ENCODE measurements around the gene AMN. TPM values are rescaled to one million over a fixed set of nuclear protein-coding genes. Genes with fewer than 3 reads are reported as not detected.

The AMN gene
- total and polyA plus RNA-seq, 2 experiments from 2014 or later, result 0.69 to 1.2 TPM

DNA sequence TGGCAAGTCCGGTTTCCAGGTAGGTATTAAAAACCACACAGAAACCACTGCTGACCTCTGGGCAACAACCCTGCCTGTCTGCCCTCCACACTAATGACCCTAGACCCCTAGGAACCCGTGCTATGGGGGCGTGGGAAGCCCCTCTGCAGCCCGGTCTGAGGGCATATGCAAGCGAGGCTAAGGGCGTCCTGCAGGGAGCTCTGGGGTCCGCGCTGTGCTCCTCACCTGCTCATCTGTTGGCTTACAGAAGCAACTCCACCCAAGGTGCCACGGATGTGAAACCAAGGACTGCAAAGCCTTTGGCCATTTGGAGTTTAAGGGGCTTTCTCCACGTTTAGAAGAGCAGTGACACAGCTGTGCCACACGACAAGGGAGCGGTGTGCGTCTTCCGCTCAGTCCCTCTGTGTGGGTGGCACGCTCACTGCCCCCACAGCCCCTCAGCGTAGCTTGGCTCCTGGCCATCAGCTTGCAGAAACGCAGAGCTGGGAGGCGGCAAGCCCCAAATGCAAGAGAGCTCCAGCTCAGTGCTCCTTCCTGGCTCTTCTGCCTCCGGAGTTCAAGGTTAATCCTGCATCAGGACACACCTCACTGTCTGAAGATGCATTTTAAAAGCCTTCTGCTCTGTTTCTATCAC is 18.4 kb downstream of the AMN start:
- Histone ChIP-seq H3K4me1 (ENCODE audit: insufficient read depth) (no peaks in the 10 kb centered on the region), H3K4me3 (no peak overlapping the region), H3K27me3 (ENCODE audit: insufficient read depth) (no peaks in the 10 kb centered on the region), H4K20me1 (replicated peaks; ENCODE audit: insufficient read depth) (peaks cover 5% of the 10 kb centered on the region; the same call in 1 of the 2 replicates), H3K9me2 (ENCODE audit: insufficient read depth) (no peaks in the 10 kb centered on the region), H2AFZ (no peak overlapping the region), H3K27ac (ENCODE audit: low read depth) (no peak overlapping the region), H3F3A (replicated peaks; ENCODE audit: low read depth) (no peaks in the 10 kb centered on the region), H3K36me3 (ENCODE audit: insufficient read depth) (peaks cover 3% of the 10 kb centered on the region; the same call in 1 of the 2 replicates), H3K79me2 (replicated peaks; ENCODE audit: insufficient read depth) (no peaks in the 10 kb centered on the region), H3K4me2 (no peak overlapping the region)
- H3K27me3 Mint-ChIP-seq (ENCODE audit: insufficient read depth, low read depth, poor library complexity), result peaks cover 11% of the 10 kb centered on the region
- no peaks in the 10 kb centered on the region for H3K9me3 Mint-ChIP-seq
- H3K27ac Mint-ChIP-seq, result no peak overlapping the region
- TF ChIP-seq ZNF331 (CRISPR knock-in tag; IDR thresholded peaks at IDR 0.05; ENCODE audit: low read depth), result no peak
- no peak overlapping the region for H3K4me3 Mint-ChIP-seq
- DNase-seq (ENCODE audit: low spot score) (no peak), ATAC-seq (no peak)
- no peaks in the 10 kb centered on the region for H3K4me1 Mint-ChIP-seq
- H3K36me3 Mint-ChIP-seq (ENCODE audit: low read depth), result peaks cover 43% of the 10 kb centered on the region

DNA sequence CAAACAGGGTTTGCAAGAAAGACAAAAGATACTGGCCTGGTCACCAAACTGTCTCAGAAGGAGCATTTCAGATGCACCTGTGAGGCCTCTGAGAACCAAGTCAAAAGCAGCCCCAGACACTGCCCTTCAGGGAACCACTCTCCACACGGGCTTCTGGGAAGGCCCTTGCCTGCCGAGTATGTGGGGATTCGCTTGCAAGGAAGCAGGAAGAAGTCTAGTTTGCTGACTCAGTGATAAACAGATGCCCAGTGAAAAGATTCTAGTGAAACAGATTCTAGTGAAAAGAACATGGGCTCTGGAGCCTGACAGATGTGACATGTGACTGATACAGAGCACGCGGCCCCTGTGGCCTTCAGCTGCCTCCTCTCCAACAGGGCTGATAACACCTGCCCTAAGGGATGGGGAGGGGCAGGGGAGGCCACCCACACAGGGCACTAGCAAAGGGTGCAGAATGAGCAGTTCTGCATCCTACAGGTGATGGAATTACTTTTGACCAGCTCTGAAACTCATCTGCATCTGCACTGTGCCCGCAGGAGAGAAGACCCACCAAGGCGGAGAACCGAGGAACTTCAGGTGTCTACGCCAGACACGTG is 19.1 kb downstream of the AMN start:
- Histone ChIP-seq H3K4me3 (no peak overlapping the region), H3K4me2 (no peak overlapping the region), H3K4me1 (ENCODE audit: insufficient read depth) (no peaks in the 10 kb centered on the region), H3K9me2 (ENCODE audit: insufficient read depth) (no peaks in the 10 kb centered on the region), H3K79me2 (replicated peaks; ENCODE audit: insufficient read depth) (no peaks in the 10 kb centered on the region), H3K27me3 (ENCODE audit: insufficient read depth) (no peaks in the 10 kb centered on the region), H3F3A (replicated peaks; ENCODE audit: low read depth) (no peaks in the 10 kb centered on the region), H2AFZ (no peak overlapping the region), H3K27ac (ENCODE audit: low read depth) (no peak overlapping the region), H4K20me1 (replicated peaks; ENCODE audit: insufficient read depth) (peaks cover 5% of the 10 kb centered on the region; the same call in 1 of the 2 replicates), H3K36me3 (ENCODE audit: insufficient read depth) (peaks cover 7% of the 10 kb centered on the region; the same call in 1 of the 2 replicates)
- TF ChIP-seq, protein P1, sequence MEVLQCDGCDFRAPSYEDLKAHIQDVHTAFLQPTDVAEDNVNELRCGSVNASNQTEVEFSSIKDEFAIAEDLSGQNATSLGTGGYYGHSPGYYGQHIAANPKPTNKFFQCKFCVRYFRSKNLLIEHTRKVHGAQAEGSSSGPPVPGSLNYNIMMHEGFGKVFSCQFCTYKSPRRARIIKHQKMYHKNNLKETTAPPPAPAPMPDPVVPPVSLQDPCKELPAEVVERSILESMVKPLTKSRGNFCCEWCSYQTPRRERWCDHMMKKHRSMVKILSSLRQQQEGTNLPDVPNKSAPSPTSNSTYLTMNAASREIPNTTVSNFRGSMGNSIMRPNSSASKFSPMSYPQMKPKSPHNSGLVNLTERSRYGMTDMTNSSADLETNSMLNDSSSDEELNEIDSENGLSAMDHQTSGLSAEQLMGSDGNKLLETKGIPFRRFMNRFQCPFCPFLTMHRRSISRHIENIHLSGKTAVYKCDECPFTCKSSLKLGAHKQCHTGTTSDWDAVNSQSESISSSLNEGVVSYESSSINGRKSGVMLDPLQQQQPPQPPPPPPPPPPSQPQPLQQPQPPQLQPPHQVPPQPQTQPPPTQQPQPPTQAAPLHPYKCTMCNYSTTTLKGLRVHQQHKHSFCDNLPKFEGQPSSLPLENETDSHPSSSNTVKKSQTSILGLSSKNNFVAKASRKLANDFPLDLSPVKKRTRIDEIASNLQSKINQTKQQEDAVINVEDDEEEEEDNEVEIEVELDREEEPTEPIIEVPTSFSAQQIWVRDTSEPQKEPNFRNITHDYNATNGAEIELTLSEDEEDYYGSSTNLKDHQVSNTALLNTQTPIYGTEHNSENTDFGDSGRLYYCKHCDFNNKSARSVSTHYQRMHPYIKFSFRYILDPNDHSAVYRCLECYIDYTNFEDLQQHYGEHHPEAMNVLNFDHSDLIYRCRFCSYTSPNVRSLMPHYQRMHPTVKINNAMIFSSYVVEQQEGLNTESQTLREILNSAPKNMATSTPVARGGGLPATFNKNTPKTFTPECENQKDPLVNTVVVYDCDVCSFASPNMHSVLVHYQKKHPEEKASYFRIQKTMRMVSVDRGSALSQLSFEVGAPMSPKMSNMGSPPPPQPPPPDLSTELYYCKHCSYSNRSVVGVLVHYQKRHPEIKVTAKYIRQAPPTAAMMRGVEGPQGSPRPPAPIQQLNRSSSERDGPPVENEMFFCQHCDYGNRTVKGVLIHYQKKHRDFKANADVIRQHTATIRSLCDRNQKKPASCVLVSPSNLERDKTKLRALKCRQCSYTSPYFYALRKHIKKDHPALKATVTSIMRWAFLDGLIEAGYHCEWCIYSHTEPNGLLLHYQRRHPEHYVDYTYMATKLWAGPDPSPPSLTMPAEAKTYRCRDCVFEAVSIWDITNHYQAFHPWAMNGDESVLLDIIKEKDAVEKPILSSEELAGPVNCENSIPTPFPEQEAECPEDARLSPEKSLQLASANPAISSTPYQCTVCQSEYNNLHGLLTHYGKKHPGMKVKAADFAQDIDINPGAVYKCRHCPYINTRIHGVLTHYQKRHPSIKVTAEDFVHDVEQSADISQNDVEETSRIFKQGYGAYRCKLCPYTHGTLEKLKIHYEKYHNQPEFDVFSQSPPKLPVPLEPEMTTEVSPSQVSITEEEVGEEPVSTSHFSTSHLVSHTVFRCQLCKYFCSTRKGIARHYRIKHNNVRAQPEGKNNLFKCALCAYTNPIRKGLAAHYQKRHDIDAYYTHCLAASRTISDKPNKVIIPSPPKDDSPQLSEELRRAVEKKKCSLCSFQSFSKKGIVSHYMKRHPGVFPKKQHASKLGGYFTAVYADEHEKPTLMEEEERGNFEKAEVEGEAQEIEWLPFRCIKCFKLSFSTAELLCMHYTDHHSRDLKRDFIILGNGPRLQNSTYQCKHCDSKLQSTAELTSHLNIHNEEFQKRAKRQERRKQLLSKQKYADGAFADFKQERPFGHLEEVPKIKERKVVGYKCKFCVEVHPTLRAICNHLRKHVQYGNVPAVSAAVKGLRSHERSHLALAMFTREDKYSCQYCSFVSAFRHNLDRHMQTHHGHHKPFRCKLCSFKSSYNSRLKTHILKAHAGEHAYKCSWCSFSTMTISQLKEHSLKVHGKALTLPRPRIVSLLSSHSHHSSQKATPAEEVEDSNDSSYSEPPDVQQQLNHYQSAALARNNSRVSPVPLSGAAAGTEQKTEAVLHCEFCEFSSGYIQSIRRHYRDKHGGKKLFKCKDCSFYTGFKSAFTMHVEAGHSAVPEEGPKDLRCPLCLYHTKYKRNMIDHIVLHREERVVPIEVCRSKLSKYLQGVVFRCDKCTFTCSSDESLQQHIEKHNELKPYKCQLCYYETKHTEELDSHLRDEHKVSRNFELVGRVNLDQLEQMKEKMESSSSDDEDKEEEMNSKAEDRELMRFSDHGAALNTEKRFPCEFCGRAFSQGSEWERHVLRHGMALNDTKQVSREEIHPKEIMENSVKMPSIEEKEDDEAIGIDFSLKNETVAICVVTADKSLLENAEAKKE (CRISPR knock-in tag; IDR thresholded peaks at IDR 0.05), result no peak
- no peak for ATAC-seq
- Mint-ChIP-seq H3K4me1 (no peaks in the 10 kb centered on the region), H3K4me3 (no peak overlapping the region), H3K36me3 (ENCODE audit: low read depth) (peaks cover 48% of the 10 kb centered on the region), H3K27ac (no peak overlapping the region), H3K9me3 (no peaks in the 10 kb centered on the region), H3K27me3 (ENCODE audit: insufficient read depth, low read depth, poor library complexity) (peaks cover 11% of the 10 kb centered on the region)
- no peak for DNase-seq (ENCODE audit: low spot score)

Measured in GM23338 (cell line).